Neural cell (in vitro differentiated cells): ENCODE measurements around the gene GAL3ST3. TPM values are rescaled to one million over a fixed set of nuclear protein-coding genes. Genes with fewer than 3 reads are reported as not detected.

Experiments used
- H2AFZ ChIP-seq: fragments of 200-600, 300-800 bp; sonication (generic), shearing (Covaris generic); 2 replicates; pipeline ENCODE4 v1.6.0; 2014; ENCODE audit warnings: low read depth, mild to moderate bottlenecking, antibody characterized with exemption, low read length, moderate library complexity
- H3F3A ChIP-seq: fragments of 200-600 bp; shearing (Covaris generic); 2 replicates; pipeline ENCODE4 v1.6.1; 2016; ENCODE audit warnings: mild to moderate bottlenecking, moderate library complexity, mixed read lengths, antibody characterized with exemption, low read length; ENCODE audit not compliant: insufficient read depth, poor library complexity, severe bottlenecking
- H3K27ac ChIP-seq: fragments of 200-600, 300-800 bp; sonication (generic), shearing (Covaris generic); 2 replicates; pipeline ENCODE4 v1.5.1; 2014; ENCODE audit warnings: mild to moderate bottlenecking, low read length, moderate library complexity
- H3K27me3 ChIP-seq: fragments of 300-800, 200-600 bp; sonication (generic), shearing (Covaris generic); 2 replicates; pipeline ENCODE4 v1.6.0; 2014; ENCODE audit warnings: mild to moderate bottlenecking, low read depth, low read length, moderate library complexity; ENCODE audit not compliant: insufficient read depth
- H3K36me3 ChIP-seq: fragments of 300-800, 200-600 bp; sonication (generic), shearing (Covaris generic); 2 replicates; pipeline ENCODE4 v1.5.1; 2014; ENCODE audit warnings: mild to moderate bottlenecking, antibody characterized with exemption, low read length, moderate library complexity; ENCODE audit not compliant: insufficient read depth
- H3K4me2 ChIP-seq: fragments of 300-800, 200-600 bp; sonication (generic), shearing (Covaris generic); 2 replicates; pipeline ENCODE4 v1.6.0; 2014; ENCODE audit warnings: mild to moderate bottlenecking, low read length
- H3K4me3 ChIP-seq: fragments of 300-800, 200-600 bp; sonication (generic), shearing (Covaris generic); 2 replicates; pipeline ENCODE4 v1.5.1; 2014; ENCODE audit warnings: mild to moderate bottlenecking, low read length, moderate library complexity
- H3K79me2 ChIP-seq: fragments of 200-600 bp; shearing (Covaris generic); replicated peaks from 2 replicates; pipeline ENCODE4 v1.6.0; 2014; ENCODE audit warnings: mild to moderate bottlenecking, low read length, moderate library complexity; ENCODE audit not compliant: insufficient read depth
- H3K9ac ChIP-seq: fragments of 300-800, 200-600 bp; sonication (generic), shearing (Covaris generic); 2 replicates; pipeline ENCODE4 v1.6.1; 2016; ENCODE audit warnings: mild to moderate bottlenecking, low read length, mixed read lengths
- H3K9me2 ChIP-seq: fragments of 200-600 bp; shearing (Covaris generic); 2 replicates; pipeline ENCODE4 v1.6.1; 2016; ENCODE audit warnings: mild to moderate bottlenecking, low read length, mixed read lengths; ENCODE audit not compliant: insufficient read depth
- H3K9me3 ChIP-seq: fragments of 200-600, 300-800 bp; sonication (generic), shearing (Covaris generic); 2 replicates; pipeline ENCODE4 v1.6.1; 2016; ENCODE audit warnings: mild to moderate bottlenecking, mixed run types, low read length, moderate library complexity, mixed read lengths
- H4K20me1 ChIP-seq: fragments of 200-600 bp; shearing (Covaris generic); 2 replicates; pipeline ENCODE4 v1.6.1; 2016; ENCODE audit warnings: mild to moderate bottlenecking, mixed run types; ENCODE audit not compliant: insufficient read depth
- EP300 ChIP-seq: fragments of 450-650 bp; conservative IDR thresholded peaks from 2 replicates; pipeline ENCODE4 v1.6.1; 2014; ENCODE audit warnings: antibody characterized with exemption, mild to moderate bottlenecking, moderate library complexity; ENCODE audit not compliant: poor library complexity, severe bottlenecking
- EZH2 ChIP-seq: fragments of 200-600, 300-800 bp; shearing (Covaris generic), sonication (generic); IDR thresholded peaks from 2 replicates; pipeline ENCODE4 v1.6.1; 2014; ENCODE audit warnings: antibody characterized with exemption, low read length, borderline replicate concordance, mild to moderate bottlenecking; ENCODE audit not compliant: insufficient read depth, poor library complexity, severe bottlenecking
- MXI1 ChIP-seq: fragments of 450-650 bp; conservative IDR thresholded peaks from 2 replicates; pipeline ENCODE4 v1.6.1; 2014; ENCODE audit warnings: antibody characterized with exemption, mild to moderate bottlenecking; ENCODE audit not compliant: poor library complexity, severe bottlenecking
- POLR2AphosphoS5 ChIP-seq: IDR thresholded peaks from 2 replicates; pipeline ENCODE4 v1.6.1; 2012
- RAD21 ChIP-seq: fragments of 450-650 bp; conservative IDR thresholded peaks from 2 replicates; pipeline ENCODE4 v1.6.1; 2014; ENCODE audit warnings: antibody characterized with exemption, mild to moderate bottlenecking, moderate library complexity
- SMC3 ChIP-seq: fragments of 450-650 bp; conservative IDR thresholded peaks from 2 replicates; pipeline ENCODE4 v1.6.1; 2014; ENCODE audit warnings: antibody characterized with exemption, mild to moderate bottlenecking, moderate library complexity; ENCODE audit not compliant: poor library complexity
- TAF1 ChIP-seq: IDR thresholded peaks from 2 replicates; pipeline ENCODE4 v1.6.1; 2012; ENCODE audit warnings: low read depth
- polyA plus RNA-seq: library from polyadenylated mRNA; depleted of rRNA; stranded (reverse); fragments of >200 nt; gene quantifications from 2 replicates; pipeline ENCODE4 v1.2.3, GENCODE V29; 2014
- TF ChIP-seq, protein P1 (sequence below): fragments of 450-650 bp; IDR thresholded peaks from 2 replicates; pipeline ENCODE4 v1.5.1; 2014; ENCODE audit warnings: antibody characterized with exemption, mild to moderate bottlenecking, moderate library complexity; ENCODE audit not compliant: poor library complexity, severe bottlenecking
- TF ChIP-seq, protein P2 (sequence below): IDR thresholded peaks from 2 replicates; pipeline ENCODE4 v1.6.1; 2012; ENCODE audit warnings: borderline replicate concordance

The GAL3ST3 gene
- polyA plus RNA-seq, 1 donor from 2014 or later, result 17.2 TPM

DNA sequence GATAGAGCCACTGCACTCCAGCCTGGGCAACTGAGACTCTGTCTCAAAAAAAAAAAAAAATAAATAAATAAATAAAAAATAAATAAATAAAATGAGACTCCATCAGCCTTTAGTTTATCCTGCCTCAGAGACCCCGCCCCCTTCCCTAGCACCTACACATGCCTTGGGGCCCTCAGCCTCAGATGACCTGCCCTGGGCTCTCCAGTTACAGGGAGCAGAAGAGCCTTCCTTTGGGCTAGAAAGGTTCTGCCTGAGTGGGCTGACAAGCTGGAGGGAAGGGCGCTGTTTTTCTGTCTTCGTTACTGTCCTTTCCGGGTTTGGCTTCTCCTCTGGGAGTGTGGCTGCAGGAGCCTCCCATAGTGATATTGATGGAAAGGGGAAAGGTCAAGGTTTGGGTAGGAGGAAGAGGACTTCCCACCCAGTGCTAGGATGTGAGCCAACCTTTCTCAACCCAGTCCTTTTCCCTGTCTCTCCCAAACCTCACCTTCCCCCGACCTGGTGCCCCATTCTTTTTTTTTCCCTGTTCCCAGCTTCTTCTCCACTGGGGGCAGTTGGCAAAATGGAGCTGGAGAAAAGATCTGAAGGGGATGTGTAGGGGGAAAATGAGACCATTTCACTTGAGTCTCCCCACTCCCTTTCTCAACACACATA lies 1.7 kb upstream of the GAL3ST3 start:
- H3K4me3 ChIP-seq, result peak overlapping the region; percentile 100
- no peaks in the 10 kb centered on the region for H3K9me3 ChIP-seq
- peak overlapping the region; percentile 97 for H3K9ac ChIP-seq
- no peaks in the 10 kb centered on the region for H3K36me3 ChIP-seq
- peak overlapping the region; percentile 98 for H3K27ac ChIP-seq
- H3K27me3 ChIP-seq, result no peaks in the 10 kb centered on the region
- H3K4me2 ChIP-seq, result peak overlapping the region; percentile 65
- H3K79me2 ChIP-seq, result peaks cover 26% of the 10 kb centered on the region
- H2AFZ ChIP-seq, result no peak overlapping the region
- TF ChIP-seq MXI1, result no peak
- TF ChIP-seq POLR2AphosphoS5, result no peak
- TF ChIP-seq, protein P1, sequence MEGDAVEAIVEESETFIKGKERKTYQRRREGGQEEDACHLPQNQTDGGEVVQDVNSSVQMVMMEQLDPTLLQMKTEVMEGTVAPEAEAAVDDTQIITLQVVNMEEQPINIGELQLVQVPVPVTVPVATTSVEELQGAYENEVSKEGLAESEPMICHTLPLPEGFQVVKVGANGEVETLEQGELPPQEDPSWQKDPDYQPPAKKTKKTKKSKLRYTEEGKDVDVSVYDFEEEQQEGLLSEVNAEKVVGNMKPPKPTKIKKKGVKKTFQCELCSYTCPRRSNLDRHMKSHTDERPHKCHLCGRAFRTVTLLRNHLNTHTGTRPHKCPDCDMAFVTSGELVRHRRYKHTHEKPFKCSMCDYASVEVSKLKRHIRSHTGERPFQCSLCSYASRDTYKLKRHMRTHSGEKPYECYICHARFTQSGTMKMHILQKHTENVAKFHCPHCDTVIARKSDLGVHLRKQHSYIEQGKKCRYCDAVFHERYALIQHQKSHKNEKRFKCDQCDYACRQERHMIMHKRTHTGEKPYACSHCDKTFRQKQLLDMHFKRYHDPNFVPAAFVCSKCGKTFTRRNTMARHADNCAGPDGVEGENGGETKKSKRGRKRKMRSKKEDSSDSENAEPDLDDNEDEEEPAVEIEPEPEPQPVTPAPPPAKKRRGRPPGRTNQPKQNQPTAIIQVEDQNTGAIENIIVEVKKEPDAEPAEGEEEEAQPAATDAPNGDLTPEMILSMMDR, result peak; percentile 27
- TF ChIP-seq SMC3, result no peak
- H4K20me1 ChIP-seq, result no peaks in the 10 kb centered on the region
- H3K9me2 ChIP-seq, result no peaks in the 10 kb centered on the region
- peaks cover 5% of the 10 kb centered on the region for H3F3A ChIP-seq

- Histone ChIP-seq H3K9ac (peak overlapping the region; percentile 80), H3K27ac (no peak overlapping the region), H2AFZ (no peak overlapping the region), H3K9me2 (no peaks in the 10 kb centered on the region), H3K79me2 (peaks cover 9% of the 10 kb centered on the region), H3K36me3 (no peaks in the 10 kb centered on the region), H3K9me3 (no peaks in the 10 kb centered on the region), H3K4me2 (peak overlapping the region; percentile 62), H3K4me3 (peak overlapping the region; percentile 77), H4K20me1 (no peaks in the 10 kb centered on the region), H3K27me3 (no peaks in the 10 kb centered on the region), H3F3A (peaks cover 5% of the 10 kb centered on the region)
- TF ChIP-seq POLR2AphosphoS5 (no peak), MXI1 (no peak), EP300 (no peak), SMC3 (no peak), RAD21 (no peak), TAF1 (no peak), EZH2 (no peak)
- TF ChIP-seq, protein P2, sequence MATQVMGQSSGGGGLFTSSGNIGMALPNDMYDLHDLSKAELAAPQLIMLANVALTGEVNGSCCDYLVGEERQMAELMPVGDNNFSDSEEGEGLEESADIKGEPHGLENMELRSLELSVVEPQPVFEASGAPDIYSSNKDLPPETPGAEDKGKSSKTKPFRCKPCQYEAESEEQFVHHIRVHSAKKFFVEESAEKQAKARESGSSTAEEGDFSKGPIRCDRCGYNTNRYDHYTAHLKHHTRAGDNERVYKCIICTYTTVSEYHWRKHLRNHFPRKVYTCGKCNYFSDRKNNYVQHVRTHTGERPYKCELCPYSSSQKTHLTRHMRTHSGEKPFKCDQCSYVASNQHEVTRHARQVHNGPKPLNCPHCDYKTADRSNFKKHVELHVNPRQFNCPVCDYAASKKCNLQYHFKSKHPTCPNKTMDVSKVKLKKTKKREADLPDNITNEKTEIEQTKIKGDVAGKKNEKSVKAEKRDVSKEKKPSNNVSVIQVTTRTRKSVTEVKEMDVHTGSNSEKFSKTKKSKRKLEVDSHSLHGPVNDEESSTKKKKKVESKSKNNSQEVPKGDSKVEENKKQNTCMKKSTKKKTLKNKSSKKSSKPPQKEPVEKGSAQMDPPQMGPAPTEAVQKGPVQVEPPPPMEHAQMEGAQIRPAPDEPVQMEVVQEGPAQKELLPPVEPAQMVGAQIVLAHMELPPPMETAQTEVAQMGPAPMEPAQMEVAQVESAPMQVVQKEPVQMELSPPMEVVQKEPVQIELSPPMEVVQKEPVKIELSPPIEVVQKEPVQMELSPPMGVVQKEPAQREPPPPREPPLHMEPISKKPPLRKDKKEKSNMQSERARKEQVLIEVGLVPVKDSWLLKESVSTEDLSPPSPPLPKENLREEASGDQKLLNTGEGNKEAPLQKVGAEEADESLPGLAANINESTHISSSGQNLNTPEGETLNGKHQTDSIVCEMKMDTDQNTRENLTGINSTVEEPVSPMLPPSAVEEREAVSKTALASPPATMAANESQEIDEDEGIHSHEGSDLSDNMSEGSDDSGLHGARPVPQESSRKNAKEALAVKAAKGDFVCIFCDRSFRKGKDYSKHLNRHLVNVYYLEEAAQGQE, result no peak
- TF ChIP-seq, protein P1, result no peak
Observed at GRCh38 chr11:66047541-66048365, 1.2 kb downstream of the GAL3ST3 start.
